ENCODE measurements around the gene ZMYM3.

ZMYM3 gene

DNA sequence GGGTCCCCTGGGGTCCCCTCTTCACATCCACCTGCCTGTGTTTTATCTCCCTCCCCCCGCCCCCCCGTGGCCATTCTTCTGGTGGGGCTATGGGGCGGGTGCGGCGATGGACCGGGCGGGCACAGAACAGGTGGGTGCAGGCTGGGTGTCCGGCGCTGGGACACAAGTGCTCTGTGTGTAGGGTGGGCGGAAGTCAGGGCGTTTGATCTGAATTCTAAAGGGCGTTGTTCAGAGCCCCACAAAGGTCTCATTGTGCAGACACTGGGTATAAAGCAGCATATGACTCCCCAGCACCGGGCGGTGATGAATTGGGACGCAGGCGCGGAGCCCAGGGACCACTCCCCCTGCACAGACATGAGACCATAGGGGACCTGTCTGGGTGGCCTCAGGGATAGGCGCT, 31.0 kb downstream of the ZMYM3 start, which contains the start of gene GJB1:
Gene GJB1 (plus strand): TSS at position 296 of the 400 bp plus-strand sequence. CDS start 484 bp downstream, outside the sequence.
- TF ChIP-seq, protein P1, sequence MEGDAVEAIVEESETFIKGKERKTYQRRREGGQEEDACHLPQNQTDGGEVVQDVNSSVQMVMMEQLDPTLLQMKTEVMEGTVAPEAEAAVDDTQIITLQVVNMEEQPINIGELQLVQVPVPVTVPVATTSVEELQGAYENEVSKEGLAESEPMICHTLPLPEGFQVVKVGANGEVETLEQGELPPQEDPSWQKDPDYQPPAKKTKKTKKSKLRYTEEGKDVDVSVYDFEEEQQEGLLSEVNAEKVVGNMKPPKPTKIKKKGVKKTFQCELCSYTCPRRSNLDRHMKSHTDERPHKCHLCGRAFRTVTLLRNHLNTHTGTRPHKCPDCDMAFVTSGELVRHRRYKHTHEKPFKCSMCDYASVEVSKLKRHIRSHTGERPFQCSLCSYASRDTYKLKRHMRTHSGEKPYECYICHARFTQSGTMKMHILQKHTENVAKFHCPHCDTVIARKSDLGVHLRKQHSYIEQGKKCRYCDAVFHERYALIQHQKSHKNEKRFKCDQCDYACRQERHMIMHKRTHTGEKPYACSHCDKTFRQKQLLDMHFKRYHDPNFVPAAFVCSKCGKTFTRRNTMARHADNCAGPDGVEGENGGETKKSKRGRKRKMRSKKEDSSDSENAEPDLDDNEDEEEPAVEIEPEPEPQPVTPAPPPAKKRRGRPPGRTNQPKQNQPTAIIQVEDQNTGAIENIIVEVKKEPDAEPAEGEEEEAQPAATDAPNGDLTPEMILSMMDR (IDR thresholded peaks at IDR 0.05; ENCODE audit: control insufficient read depth, extremely low read depth, insufficient read depth) = no peak

DNA sequence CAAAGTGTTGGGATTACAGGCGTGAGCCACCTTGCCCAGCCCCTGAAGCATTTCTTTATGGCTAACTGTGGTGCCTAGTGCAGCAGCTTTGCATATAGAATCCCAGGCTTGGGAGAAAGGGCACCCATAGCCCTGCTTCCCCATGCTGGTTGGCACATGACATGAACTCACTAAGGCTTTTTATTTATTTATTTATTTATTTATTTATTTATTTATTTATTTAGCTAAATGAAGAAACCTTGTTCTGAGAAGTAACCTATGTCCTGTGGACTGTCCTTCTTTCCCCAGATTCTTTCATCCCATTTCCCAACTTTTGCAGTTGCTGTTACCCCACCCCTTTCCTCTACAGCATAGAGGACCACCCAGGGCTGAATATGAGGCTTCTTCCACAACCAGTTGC, 32.8 kb downstream of the ZMYM3 start:
- DNase-seq (ENCODE audit: low read depth) = no peak
- H3K4me3 ChIP-seq (ENCODE audit: low read depth, low read length) = no peak overlapping the region
- TF ChIP-seq, protein P1 (IDR thresholded peaks at IDR 0.05; ENCODE audit: control insufficient read depth, extremely low read depth, insufficient read depth) = no peak

More for the DNA sequence above, 31.0 kb downstream of the ZMYM3 start, which contains the start of gene GJB1:
- DNase-seq (ENCODE audit: low read depth) = no peak
- H3K4me3 ChIP-seq (ENCODE audit: low read depth, low read length) = no peak within 1 kb of the TSS

DNA sequence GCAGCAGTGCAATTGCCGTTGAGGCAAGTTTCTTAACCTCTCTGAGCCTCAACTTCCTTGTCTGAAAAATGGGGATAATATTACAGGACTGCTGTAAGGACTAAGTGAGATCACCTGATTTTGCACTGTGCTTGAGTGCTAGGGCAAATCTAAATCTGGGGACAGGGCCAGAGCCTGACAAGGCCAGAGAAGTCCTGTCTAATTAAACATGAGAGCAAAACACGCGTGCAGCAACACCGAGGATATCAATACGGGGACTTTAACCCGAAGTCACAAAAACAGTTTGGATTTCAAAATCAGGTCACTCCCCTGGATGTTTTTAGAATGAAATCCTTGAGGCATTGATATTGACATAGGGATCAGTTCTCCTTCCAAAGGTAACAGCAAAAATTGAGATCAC, 36.6 kb downstream of the ZMYM3 start:
- TF ChIP-seq, protein P1 (IDR thresholded peaks at IDR 0.05; ENCODE audit: control insufficient read depth, extremely low read depth, insufficient read depth) = no peak
- H3K4me3 ChIP-seq (ENCODE audit: low read depth, low read length) = no peak overlapping the region
- no peak for DNase-seq (ENCODE audit: low read depth)

DNA sequence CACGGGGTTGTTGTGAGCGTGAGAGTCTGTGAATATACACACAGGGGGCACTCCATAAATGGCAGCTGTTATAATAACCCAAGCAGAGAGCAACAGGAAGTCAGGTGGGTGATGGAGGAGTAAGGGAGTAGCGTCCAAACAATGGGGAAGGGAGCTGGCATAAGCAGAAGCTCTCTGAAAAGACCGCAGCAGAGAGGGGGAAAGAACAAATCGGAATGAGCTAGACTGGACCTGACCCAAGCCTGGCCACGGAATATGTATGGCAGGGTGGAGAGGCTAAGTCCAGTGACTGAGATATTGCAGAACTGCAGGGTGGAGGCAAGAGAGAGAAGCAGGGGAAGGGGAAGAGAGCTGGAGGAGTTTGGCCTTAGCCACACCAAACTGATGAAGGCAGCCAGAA, 37.5 kb downstream of the ZMYM3 start:
- DNase-seq (ENCODE audit: low read depth) = no peak
- H3K4me3 ChIP-seq (ENCODE audit: low read depth, low read length) = no peak overlapping the region
- TF ChIP-seq, protein P1 (IDR thresholded peaks at IDR 0.05; ENCODE audit: control insufficient read depth, extremely low read depth, insufficient read depth) = no peak

DNA sequence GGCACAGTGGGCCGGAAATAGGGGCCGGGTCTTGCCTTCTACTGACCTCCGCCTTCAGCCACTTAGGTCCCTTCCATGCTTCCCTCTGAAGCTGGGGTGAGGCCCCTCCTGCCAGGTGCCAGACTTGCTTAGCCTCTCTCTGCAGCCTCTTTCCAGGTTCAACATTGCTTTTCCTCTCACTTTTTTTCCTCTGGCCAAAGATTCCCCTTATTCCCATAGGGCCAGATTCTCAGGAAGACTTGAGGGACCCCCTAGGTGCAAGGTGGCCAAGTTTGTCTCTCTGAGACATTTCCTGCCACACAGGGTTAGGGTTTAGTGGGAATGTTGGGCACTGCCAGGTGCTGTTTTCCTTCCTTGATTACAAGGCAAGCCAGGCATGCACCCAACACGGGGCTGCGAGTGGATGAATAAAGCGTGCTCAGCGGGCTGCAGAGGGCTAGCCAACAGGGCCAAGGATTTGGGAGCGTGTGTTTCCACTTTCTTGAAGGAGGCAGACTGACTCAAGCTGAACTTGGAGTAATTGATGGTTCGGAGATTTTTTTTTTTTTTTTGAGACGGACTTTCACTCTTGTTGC, 38.5 kb downstream of the ZMYM3 start:
- no peak for DNase-seq (ENCODE audit: low read depth)
- TF ChIP-seq, protein P1 (IDR thresholded peaks at IDR 0.05; ENCODE audit: control insufficient read depth, extremely low read depth, insufficient read depth) = no peak
- H3K4me3 ChIP-seq (ENCODE audit: low read depth, low read length) = peak overlapping the region; percentile 19

DNA sequence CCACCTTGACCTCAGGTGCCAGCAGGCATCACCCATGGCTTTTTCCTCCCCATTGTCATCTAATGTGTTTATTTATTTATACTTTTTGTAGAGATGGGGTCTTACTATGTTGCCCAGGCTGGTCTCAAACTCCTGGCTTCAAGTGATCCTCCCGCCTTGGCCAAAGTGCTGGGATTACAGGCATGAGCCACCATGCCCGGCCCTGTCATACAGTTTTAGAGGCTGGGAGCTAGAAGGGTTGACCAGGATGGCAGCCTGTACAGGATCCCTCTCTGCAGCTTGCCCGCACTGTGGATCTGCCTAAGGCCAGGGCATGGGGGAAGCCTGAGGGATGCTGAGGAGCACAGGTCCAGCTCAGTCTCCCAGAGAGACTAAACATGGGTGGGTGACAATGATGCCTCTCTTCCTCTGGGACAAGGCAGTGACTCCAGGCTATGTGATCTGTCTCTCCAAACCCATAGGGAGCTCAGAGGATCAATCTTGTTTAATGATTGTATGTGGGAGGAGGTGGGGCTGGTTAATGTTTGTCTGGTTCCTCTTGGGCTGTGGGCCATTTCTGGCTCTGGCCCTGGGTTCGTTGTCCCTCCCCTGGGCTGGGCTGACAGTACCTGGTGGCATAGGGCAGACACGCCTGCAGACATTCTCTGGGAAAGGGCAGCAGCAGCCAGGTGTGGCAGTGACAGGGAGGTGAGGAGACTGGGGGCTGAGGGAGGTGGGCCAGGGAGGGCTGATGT, 39.2 kb downstream of the ZMYM3 start:
- peak; percentile 36 for DNase-seq (ENCODE audit: low read depth)
- peak overlapping the region; percentile 19 for H3K4me3 ChIP-seq (ENCODE audit: low read depth, low read length)
- TF ChIP-seq, protein P1 (IDR thresholded peaks at IDR 0.05; ENCODE audit: control insufficient read depth, extremely low read depth, insufficient read depth) = no peak

Measured in LNCaP clone FGC (cell line).